Chondrocyte (in vitro differentiated cells): Measurements from ENCODE around the gene ADGRV1. TPM values are rescaled to one million over a fixed set of nuclear protein-coding genes. Genes with fewer than 3 reads are reported as not detected.

Source experiments
- DNase-seq: peaks from one replicate; pipeline ENCODE4 v3.0.0; 2021; ENCODE audit warnings: mixed read lengths, low spot score
- H3K27ac Mint-ChIP-seq: one replicate; pipeline ENCODE4 v1.8.0; 2021; ENCODE audit warnings: mild to moderate bottlenecking, moderate library complexity, mixed read lengths; ENCODE audit not compliant: unreplicated experiment
- H3K27me3 Mint-ChIP-seq: 2 replicates; pipeline ENCODE4 v1.8.0; 2021; ENCODE audit warnings: low read depth, mixed read lengths
- H3K36me3 Mint-ChIP-seq: 2 replicates; pipeline ENCODE4 v1.8.0; 2021; ENCODE audit warnings: low read depth, mixed read lengths
- H3K4me1 Mint-ChIP-seq: 2 replicates; pipeline ENCODE4 v1.8.0; 2021; ENCODE audit warnings: low read depth, mild to moderate bottlenecking, mixed read lengths
- H3K4me3 Mint-ChIP-seq: one replicate; pipeline ENCODE4 v1.8.0; 2021; ENCODE audit warnings: mild to moderate bottlenecking, moderate library complexity, mixed read lengths; ENCODE audit not compliant: unreplicated experiment
- H3K9me3 Mint-ChIP-seq: 2 replicates; pipeline ENCODE4 v1.8.0; 2021; ENCODE audit warnings: low read depth, mixed read lengths
- total RNA-seq: library from RNA; stranded (reverse); gene quantifications from 3 replicates; pipeline ENCODE4 v1.2.1, GENCODE V29; 2021
- TF ChIP-seq, protein P1 (sequence below): fragments of 200-600 bp; sonication (generic); IDR thresholded peaks from 2 replicates; pipeline ENCODE4 v1.5.0; 2021; ENCODE audit warnings: antibody characterized with exemption, mild to moderate bottlenecking, moderate library complexity

ADGRV1 gene
- total RNA-seq, 1 donor from 2014 or later, result 1.5 TPM

DNA sequence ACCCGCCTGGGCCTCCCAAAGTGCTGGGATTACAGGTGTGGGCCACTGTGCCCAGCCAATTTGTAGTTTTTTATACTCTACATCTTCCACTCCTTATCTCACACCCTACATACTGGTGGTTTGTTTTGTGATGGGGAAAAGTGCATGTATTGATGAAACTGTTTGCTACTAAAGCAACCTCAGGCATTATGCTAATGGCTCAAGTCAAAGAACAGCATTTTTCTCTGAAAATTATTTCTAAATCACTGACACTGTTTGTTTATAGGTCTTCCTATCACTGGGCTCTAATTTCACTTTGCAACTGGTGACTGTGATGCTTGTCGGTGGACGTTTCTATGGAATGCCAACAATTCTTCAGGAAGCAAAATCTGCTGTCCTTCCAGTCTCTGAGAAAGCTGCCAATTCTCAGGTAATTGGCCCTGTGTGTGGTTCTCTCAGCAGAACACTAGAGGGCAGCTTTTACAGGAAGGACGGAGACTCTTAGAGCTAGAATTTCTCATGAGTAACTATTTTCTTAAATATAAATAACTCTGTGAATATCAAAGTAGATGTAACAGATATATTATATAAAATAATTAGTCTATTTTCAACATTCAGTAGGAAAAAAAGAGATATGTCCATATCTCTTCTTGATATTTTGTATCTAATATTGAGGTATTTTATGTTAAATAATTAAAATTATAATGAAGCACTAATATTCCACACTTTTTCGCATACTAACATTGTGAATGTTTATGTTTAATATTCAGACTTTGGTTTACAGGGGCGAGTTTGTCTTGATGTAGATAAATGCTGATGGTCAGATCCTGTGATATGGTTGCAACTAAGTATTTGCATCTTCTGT lies 244.1 kb downstream of the ADGRV1 start:
- no peak for DNase-seq
- no peaks in the 10 kb centered on the region for H3K36me3 Mint-ChIP-seq
- no peaks in the 10 kb centered on the region for H3K4me1 Mint-ChIP-seq
- H3K27ac Mint-ChIP-seq, result no peak overlapping the region
- no peak overlapping the region for H3K4me3 Mint-ChIP-seq
- peaks cover 6% of the 10 kb centered on the region for H3K27me3 Mint-ChIP-seq
- TF ChIP-seq, protein P1, sequence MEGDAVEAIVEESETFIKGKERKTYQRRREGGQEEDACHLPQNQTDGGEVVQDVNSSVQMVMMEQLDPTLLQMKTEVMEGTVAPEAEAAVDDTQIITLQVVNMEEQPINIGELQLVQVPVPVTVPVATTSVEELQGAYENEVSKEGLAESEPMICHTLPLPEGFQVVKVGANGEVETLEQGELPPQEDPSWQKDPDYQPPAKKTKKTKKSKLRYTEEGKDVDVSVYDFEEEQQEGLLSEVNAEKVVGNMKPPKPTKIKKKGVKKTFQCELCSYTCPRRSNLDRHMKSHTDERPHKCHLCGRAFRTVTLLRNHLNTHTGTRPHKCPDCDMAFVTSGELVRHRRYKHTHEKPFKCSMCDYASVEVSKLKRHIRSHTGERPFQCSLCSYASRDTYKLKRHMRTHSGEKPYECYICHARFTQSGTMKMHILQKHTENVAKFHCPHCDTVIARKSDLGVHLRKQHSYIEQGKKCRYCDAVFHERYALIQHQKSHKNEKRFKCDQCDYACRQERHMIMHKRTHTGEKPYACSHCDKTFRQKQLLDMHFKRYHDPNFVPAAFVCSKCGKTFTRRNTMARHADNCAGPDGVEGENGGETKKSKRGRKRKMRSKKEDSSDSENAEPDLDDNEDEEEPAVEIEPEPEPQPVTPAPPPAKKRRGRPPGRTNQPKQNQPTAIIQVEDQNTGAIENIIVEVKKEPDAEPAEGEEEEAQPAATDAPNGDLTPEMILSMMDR, result peak; percentile 87
- H3K9me3 Mint-ChIP-seq, result peaks cover 25% of the 10 kb centered on the region

DNA sequence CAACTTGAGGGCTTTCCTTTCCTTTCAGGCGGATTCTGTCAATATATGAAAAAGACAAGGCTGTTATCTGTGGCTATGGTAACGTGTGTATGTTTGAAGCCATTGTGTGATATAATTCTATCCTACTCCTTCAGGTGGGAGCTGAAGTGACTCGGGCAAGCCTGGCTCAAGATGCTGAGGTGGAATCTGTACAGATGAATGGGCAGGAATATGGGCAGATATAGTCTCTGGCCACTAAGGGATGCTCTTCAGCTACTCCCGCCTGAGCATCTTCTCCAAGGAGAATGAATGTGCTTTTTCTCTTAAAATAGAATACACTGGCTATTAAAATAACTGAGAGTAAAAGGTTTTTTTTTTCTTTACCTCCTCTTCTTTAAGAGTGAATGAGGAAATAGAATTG lies 244.8 kb downstream of the ADGRV1 start:
- H3K27ac Mint-ChIP-seq, result no peak overlapping the region
- H3K4me3 Mint-ChIP-seq, result no peak overlapping the region
- H3K9me3 Mint-ChIP-seq, result peaks cover 18% of the 10 kb centered on the region
- peaks cover 6% of the 10 kb centered on the region for H3K27me3 Mint-ChIP-seq
- H3K36me3 Mint-ChIP-seq, result no peaks in the 10 kb centered on the region
- TF ChIP-seq, protein P1, result no peak
- no peaks in the 10 kb centered on the region for H3K4me1 Mint-ChIP-seq
- DNase-seq, result no peak

DNA sequence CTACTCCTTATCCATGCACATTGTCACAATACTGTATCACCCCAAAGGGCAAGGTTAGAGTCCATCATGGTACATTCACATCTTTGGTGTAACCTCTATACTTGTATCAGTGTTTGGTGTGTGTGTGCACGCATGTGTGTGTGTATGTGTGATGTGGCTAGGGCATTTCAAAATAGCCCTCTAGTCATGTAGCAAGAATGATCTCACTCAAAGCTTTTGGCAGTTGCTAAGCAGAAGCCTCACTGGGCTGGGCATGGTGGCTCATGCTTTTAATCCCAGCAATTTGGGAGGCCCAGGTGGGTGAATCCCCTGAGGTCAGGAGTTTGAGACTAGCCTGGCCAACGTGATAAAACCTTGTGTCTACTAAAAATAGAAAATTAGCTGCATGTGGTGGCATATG lies 245.3 kb downstream of the ADGRV1 start:
- no peaks in the 10 kb centered on the region for H3K36me3 Mint-ChIP-seq
- H3K9me3 Mint-ChIP-seq, result peaks cover 14% of the 10 kb centered on the region
- no peaks in the 10 kb centered on the region for H3K4me1 Mint-ChIP-seq
- H3K27me3 Mint-ChIP-seq, result peaks cover 6% of the 10 kb centered on the region
- no peak for DNase-seq
- TF ChIP-seq, protein P1, result no peak
- no peak overlapping the region for H3K4me3 Mint-ChIP-seq
- H3K27ac Mint-ChIP-seq, result no peak overlapping the region

DNA sequence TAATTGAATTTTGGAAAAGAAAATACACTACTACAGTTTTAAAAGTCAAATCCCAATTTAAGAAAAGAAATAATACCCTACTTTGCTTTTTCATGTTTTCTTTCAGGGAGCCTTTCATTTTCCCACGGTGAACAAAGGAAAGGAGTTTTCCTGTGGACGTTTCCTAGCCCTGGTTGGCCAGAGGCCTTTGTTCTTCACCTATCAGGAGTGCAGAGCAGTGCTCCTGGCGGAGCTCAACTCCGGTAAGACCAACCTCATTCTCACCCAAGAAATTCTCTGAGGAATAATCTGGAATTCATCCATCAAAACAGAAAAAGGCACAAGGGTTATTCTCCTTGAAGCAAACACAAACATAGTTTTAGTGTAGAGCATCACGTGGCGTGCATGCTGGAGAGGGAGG lies 248.9 kb downstream of the ADGRV1 start:
- Mint-ChIP-seq H3K9me3 (no peaks in the 10 kb centered on the region), H3K4me3 (no peak overlapping the region), H3K27me3 (peaks cover 6% of the 10 kb centered on the region), H3K4me1 (no peaks in the 10 kb centered on the region), H3K36me3 (no peaks in the 10 kb centered on the region), H3K27ac (no peak overlapping the region)
- DNase-seq, result no peak
- TF ChIP-seq, protein P1, result no peak

DNA sequence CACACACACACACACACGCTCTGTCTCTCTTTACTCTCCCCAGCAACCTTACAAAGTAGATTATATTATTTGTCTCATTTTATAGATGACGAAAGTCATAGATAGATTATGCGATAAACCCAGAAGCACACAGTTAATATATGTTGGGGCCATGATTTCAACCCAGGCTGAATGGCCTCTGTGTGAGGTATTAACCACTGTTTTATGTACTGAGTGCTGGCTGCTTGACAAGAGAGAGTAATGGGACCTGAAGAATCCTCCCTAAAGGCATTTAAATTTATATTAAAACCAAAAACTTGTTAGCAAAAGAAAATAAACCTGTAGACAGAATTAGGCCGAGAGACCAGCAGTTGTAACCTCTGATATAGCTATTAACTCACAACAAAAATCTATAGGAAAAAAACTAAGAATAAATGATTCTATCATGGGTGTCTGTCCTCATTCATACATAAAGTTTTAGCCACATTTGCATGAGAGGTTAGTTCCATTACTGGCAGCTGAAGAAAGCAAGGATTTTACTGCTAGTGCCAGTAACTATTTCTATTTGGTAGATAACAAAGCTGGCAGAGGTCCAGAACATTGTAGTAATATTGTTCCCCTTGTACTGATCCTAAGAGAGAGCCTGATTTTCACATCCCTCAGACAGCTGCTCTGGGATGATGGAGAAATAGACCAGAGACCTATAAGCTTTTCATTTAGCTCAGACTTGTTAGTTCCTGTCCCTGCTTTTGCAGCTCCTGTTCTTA lies 250.9 kb downstream of the ADGRV1 start:
- H3K4me3 Mint-ChIP-seq, result no peak overlapping the region
- H3K27ac Mint-ChIP-seq, result no peak overlapping the region

More for the DNA sequence above, 250.9 kb downstream of the ADGRV1 start:
- no peak for DNase-seq
- TF ChIP-seq, protein P1, result no peak
- Mint-ChIP-seq H3K36me3 (no peaks in the 10 kb centered on the region), H3K9me3 (no peaks in the 10 kb centered on the region), H3K27me3 (no peaks in the 10 kb centered on the region), H3K4me1 (no peaks in the 10 kb centered on the region)
